Neural progenitor cell (in vitro differentiated cells): ENCODE data around the gene PAX9. TPM values are rescaled to one million over a fixed set of nuclear protein-coding genes. Genes with fewer than 3 reads are reported as not detected.

Experiments
- DNase-seq: peaks from one replicate; pipeline ENCODE4 v3.0.0-alpha.2; 2016; ENCODE audit warnings: low spot score
- H2AFZ ChIP-seq: fragments of 200-600 bp; sonication (generic); replicated peaks from 2 replicates; pipeline ENCODE4 v1.6.1; 2016; ENCODE audit warnings: antibody characterized with exemption
- H3F3A ChIP-seq: fragments of 200-600 bp; sonication (generic); 2 replicates; pipeline ENCODE4 v1.6.1; 2016; ENCODE audit warnings: antibody characterized with exemption, low read depth
- H3K27ac ChIP-seq: fragments of 200-600 bp; sonication (generic); 2 replicates; pipeline ENCODE4 v1.5.1; 2016; ENCODE audit warnings: mild to moderate bottlenecking
- H3K27me3 ChIP-seq: fragments of 200-600 bp; sonication (generic); 2 replicates; pipeline ENCODE4 v1.6.1; 2016; ENCODE audit warnings: mild to moderate bottlenecking, moderate library complexity
- H3K36me3 ChIP-seq: fragments of 200-600 bp; sonication (generic); 2 replicates; pipeline ENCODE4 v1.5.1; 2016
- H3K4me1 ChIP-seq: fragments of 200-600 bp; sonication (generic); 2 replicates; pipeline ENCODE4 v1.6.1; 2016; ENCODE audit warnings: mixed run types
- H3K4me2 ChIP-seq: fragments of 200-600 bp; sonication (generic); 2 replicates; pipeline ENCODE4 v1.6.1; 2016
- H3K4me3 ChIP-seq: fragments of 200-600 bp; sonication (generic); 2 replicates; pipeline ENCODE4 v1.5.1; 2016
- H3K79me2 ChIP-seq: fragments of 200-600 bp; sonication (generic); 2 replicates; pipeline ENCODE4 v1.6.1; 2016; ENCODE audit warnings: low read depth
- H3K9ac ChIP-seq: fragments of 200-600 bp; sonication (generic); 2 replicates; pipeline ENCODE4 v1.6.1; 2016
- H3K9me3 ChIP-seq: fragments of 200-600 bp; sonication (generic); 2 replicates; pipeline ENCODE4 v1.5.1; 2016; ENCODE audit warnings: low read depth
- H4K20me1 ChIP-seq: fragments of 200-600 bp; sonication (generic); 2 replicates; pipeline ENCODE4 v1.6.1; 2016; ENCODE audit warnings: low read depth
- H3K27ac Mint-ChIP-seq: 3 replicates; pipeline ENCODE4 v1.8.0; 2021; ENCODE audit warnings: mixed read lengths
- H3K27me3 Mint-ChIP-seq: 2 replicates; pipeline ENCODE4 v1.8.0; 2022; ENCODE audit warnings: low read depth, mild to moderate bottlenecking, inconsistent platforms, moderate library complexity, mixed read lengths; ENCODE audit not compliant: insufficient read depth
- H3K36me3 Mint-ChIP-seq: 3 replicates; pipeline ENCODE4 v1.8.0; 2021; ENCODE audit warnings: mixed read lengths
- H3K4me1 Mint-ChIP-seq: 3 replicates; pipeline ENCODE4 v1.8.0; 2021; ENCODE audit warnings: mixed read lengths
- H3K4me3 Mint-ChIP-seq: 3 replicates; pipeline ENCODE4 v1.8.0; 2021; ENCODE audit warnings: mild to moderate bottlenecking, moderate library complexity, mixed read lengths
- H3K9me3 Mint-ChIP-seq: 3 replicates; pipeline ENCODE4 v1.8.0; 2020; ENCODE audit warnings: mixed read lengths
- EZH2 ChIP-seq: fragments of 200-600 bp; sonication (generic); IDR thresholded peaks from 2 replicates; pipeline ENCODE4 v1.6.1; 2017; ENCODE audit warnings: antibody characterized with exemption, mild to moderate bottlenecking, moderate library complexity
- EZH2phosphoT487 ChIP-seq: fragments of 200-600 bp; sonication (generic); IDR thresholded peaks from 2 replicates; pipeline ENCODE4 v1.6.1; 2017; ENCODE audit warnings: antibody characterized with exemption
- total RNA-seq: library from RNA; depleted of rRNA; stranded (reverse); fragments of >200 nt; gene quantifications from 2 replicates; pipeline ENCODE4 v1.2.3, GENCODE V29; 2015; ENCODE audit warnings: low replicate concordance
- TF ChIP-seq, protein P1 (sequence below): fragments of 200-600 bp; sonication (generic); IDR thresholded peaks from 2 replicates; pipeline ENCODE4 v1.5.1; 2017; ENCODE audit warnings: antibody characterized with exemption, mild to moderate bottlenecking

Gene PAX9
- total RNA-seq, 1 donor from 2014 or later, result not detected

DNA sequence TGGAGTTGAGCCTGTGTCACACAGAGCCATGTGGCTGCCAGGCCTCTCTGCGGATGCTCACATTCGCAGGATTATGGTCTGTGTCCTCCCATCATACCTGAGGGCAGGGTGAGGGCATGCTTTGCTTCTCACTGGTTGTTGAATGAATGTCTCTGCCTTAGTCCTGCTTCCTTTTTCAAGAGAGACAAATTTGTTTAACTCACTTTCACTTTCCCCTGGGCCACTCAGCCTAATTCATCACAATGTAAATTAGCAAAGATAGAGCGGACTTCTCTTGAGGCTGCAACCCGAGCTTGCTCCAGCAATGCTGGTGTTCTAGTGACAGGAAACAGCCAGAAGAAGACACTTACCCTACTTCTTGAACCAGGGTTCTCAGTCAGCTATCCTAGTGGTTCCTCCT, 35.5 kb upstream of the PAX9 start:
- no peak for TF ChIP-seq EZH2phosphoT487
- no peak for TF ChIP-seq EZH2
- TF ChIP-seq, protein P1, sequence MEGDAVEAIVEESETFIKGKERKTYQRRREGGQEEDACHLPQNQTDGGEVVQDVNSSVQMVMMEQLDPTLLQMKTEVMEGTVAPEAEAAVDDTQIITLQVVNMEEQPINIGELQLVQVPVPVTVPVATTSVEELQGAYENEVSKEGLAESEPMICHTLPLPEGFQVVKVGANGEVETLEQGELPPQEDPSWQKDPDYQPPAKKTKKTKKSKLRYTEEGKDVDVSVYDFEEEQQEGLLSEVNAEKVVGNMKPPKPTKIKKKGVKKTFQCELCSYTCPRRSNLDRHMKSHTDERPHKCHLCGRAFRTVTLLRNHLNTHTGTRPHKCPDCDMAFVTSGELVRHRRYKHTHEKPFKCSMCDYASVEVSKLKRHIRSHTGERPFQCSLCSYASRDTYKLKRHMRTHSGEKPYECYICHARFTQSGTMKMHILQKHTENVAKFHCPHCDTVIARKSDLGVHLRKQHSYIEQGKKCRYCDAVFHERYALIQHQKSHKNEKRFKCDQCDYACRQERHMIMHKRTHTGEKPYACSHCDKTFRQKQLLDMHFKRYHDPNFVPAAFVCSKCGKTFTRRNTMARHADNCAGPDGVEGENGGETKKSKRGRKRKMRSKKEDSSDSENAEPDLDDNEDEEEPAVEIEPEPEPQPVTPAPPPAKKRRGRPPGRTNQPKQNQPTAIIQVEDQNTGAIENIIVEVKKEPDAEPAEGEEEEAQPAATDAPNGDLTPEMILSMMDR, result no peak
- Histone ChIP-seq H3K9me3 (peaks cover 10% of the 10 kb centered on the region), H3K9ac (no peak overlapping the region), H3K79me2 (no peaks in the 10 kb centered on the region), H3F3A (no peaks in the 10 kb centered on the region), H3K36me3 (no peaks in the 10 kb centered on the region), H3K27ac (no peak overlapping the region), H3K4me1 (no peaks in the 10 kb centered on the region), H2AFZ (no peak overlapping the region), H3K4me2 (no peak overlapping the region), H3K4me3 (no peak overlapping the region), H3K27me3 (peaks cover 50% of the 10 kb centered on the region), H4K20me1 (no peaks in the 10 kb centered on the region)
- Mint-ChIP-seq H3K36me3 (no peaks in the 10 kb centered on the region), H3K27me3 (peaks cover 10% of the 10 kb centered on the region), H3K9me3 (no peaks in the 10 kb centered on the region), H3K27ac (no peak overlapping the region), H3K4me3 (no peak overlapping the region), H3K4me1 (no peaks in the 10 kb centered on the region)
- DNase-seq, result no peak

DNA sequence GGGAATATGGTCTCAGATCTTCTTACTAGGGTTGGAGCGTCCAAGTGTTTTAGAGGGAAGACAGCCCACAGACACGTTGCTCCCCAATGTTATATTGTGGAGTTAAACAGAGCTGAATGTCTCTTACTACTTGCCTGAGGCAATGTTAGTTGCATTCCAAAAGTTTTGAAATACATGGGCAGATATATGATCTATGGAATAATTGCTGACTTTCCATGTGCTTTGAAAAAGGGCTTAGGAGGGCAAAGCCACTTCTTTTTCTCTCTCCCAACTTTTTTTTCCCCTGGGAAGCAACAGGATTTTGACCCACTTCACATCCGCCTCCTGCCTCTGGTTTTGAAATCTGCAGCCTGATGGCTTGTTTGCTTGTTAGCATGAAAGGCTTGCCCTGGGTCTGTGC, 33.7 kb upstream of the PAX9 start:
- H3K27me3 ChIP-seq, result peaks cover 56% of the 10 kb centered on the region
- no peaks in the 10 kb centered on the region for H4K20me1 ChIP-seq
- peaks cover 10% of the 10 kb centered on the region for H3K27me3 Mint-ChIP-seq

DNA sequence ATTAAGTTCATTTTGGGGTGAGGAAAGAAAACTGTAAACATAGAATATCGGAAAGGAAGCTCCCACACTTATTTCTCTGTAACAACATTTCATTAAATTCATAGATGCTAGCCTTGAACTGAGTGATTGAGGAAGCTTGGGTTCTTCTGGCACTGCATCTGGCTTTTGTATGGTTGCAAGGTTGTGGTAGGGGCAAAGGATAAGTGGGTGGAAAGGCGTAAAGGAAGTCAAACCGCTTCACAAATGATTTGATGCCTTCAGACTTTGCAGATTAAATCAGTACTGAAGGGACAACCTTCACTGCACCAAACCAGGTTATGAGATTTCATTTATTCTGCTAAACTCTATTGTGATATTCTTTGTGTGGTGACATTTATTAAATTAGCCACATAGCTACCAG, 28.1 kb upstream of the PAX9 start:
- H3K4me3 ChIP-seq, result no peak overlapping the region
- Mint-ChIP-seq H3K4me3 (no peak overlapping the region), H3K9me3 (no peaks in the 10 kb centered on the region), H3K27ac (no peak overlapping the region), H3K27me3 (peaks cover 9% of the 10 kb centered on the region), H3K36me3 (no peaks in the 10 kb centered on the region), H3K4me1 (no peaks in the 10 kb centered on the region)
- H3F3A ChIP-seq, result no peaks in the 10 kb centered on the region
- no peak overlapping the region for H3K4me2 ChIP-seq
- no peaks in the 10 kb centered on the region for H4K20me1 ChIP-seq
- no peak overlapping the region for H2AFZ ChIP-seq
- no peak for DNase-seq
- no peak overlapping the region for H3K9ac ChIP-seq
- H3K36me3 ChIP-seq, result no peaks in the 10 kb centered on the region
- H3K79me2 ChIP-seq, result no peaks in the 10 kb centered on the region
- H3K4me1 ChIP-seq, result no peaks in the 10 kb centered on the region
- TF ChIP-seq, protein P1, result no peak
- TF ChIP-seq EZH2, result no peak
- TF ChIP-seq EZH2phosphoT487, result no peak
- peaks cover 79% of the 10 kb centered on the region for H3K27me3 ChIP-seq
- no peak overlapping the region for H3K27ac ChIP-seq
- H3K9me3 ChIP-seq, result no peaks in the 10 kb centered on the region

More for the DNA sequence above, 33.7 kb upstream of the PAX9 start:
- no peak overlapping the region for H3K9ac ChIP-seq
- Mint-ChIP-seq H3K9me3 (no peaks in the 10 kb centered on the region), H3K36me3 (no peaks in the 10 kb centered on the region), H3K4me1 (no peaks in the 10 kb centered on the region), H3K27ac (no peak overlapping the region), H3K4me3 (no peak overlapping the region)
- DNase-seq, result no peak
- H3F3A ChIP-seq, result no peaks in the 10 kb centered on the region
- H3K4me3 ChIP-seq, result no peak overlapping the region
- no peak overlapping the region for H3K4me2 ChIP-seq
- no peaks in the 10 kb centered on the region for H3K4me1 ChIP-seq
- no peak overlapping the region for H2AFZ ChIP-seq
- H3K9me3 ChIP-seq, result no peaks in the 10 kb centered on the region
- H3K36me3 ChIP-seq, result no peaks in the 10 kb centered on the region
- H3K79me2 ChIP-seq, result no peaks in the 10 kb centered on the region
- H3K27ac ChIP-seq, result no peak overlapping the region
- no peak for TF ChIP-seq EZH2phosphoT487
- TF ChIP-seq EZH2, result no peak
- TF ChIP-seq, protein P1, result no peak
